Endothelial cell (in vitro differentiated cells): ENCODE results near the gene CFL1. TPM values are rescaled to one million over a fixed set of nuclear protein-coding genes. Genes with fewer than 3 reads are reported as not detected.

Source experiments
- DNase-seq: peaks from one replicate; pipeline ENCODE4 v3.0.0; 2021; ENCODE audit warnings: low spot score
- H3K27ac Mint-ChIP-seq: one replicate; pipeline ENCODE4 v1.8.0; 2021; ENCODE audit warnings: mixed read lengths, inconsistent platforms; ENCODE audit not compliant: unreplicated experiment
- H3K27me3 Mint-ChIP-seq: one replicate; pipeline ENCODE4 v1.8.0; 2021; ENCODE audit warnings: mild to moderate bottlenecking, moderate library complexity, mixed read lengths, inconsistent platforms; ENCODE audit not compliant: unreplicated experiment
- H3K36me3 Mint-ChIP-seq: one replicate; pipeline ENCODE4 v1.8.0; 2021; ENCODE audit warnings: mild to moderate bottlenecking, low read depth, mixed read lengths, inconsistent platforms; ENCODE audit not compliant: unreplicated experiment
- H3K4me1 Mint-ChIP-seq: one replicate; pipeline ENCODE4 v1.8.0; 2021; ENCODE audit warnings: mild to moderate bottlenecking, mixed read lengths, inconsistent platforms; ENCODE audit not compliant: unreplicated experiment
- H3K4me3 Mint-ChIP-seq: one replicate; pipeline ENCODE4 v1.8.0; 2021; ENCODE audit warnings: mild to moderate bottlenecking, mixed read lengths, inconsistent platforms; ENCODE audit not compliant: unreplicated experiment
- H3K9me3 Mint-ChIP-seq: one replicate; pipeline ENCODE4 v1.8.0; 2021; ENCODE audit warnings: mixed read lengths, inconsistent platforms; ENCODE audit not compliant: unreplicated experiment
- total RNA-seq: library from RNA; stranded (reverse); fragmentation: NEBNext Ultra II Directional; extraction: Animal tissue kit (Norgen Biotek cat#: 25700); gene quantifications from one replicate; pipeline ENCODE4 v1.2.1, GENCODE V29; 2021; ENCODE audit not compliant: unreplicated experiment
- TF ChIP-seq, protein P1 (sequence below): fragments of 200-600 bp; sonication (generic); IDR thresholded peaks from one replicate; pipeline ENCODE4 v1.5.0; 2021; ENCODE audit warnings: antibody characterized with exemption; ENCODE audit not compliant: unreplicated experiment

Gene CFL1
- total RNA-seq, 1 donor from 2014 or later, result 1,740 TPM

DNA sequence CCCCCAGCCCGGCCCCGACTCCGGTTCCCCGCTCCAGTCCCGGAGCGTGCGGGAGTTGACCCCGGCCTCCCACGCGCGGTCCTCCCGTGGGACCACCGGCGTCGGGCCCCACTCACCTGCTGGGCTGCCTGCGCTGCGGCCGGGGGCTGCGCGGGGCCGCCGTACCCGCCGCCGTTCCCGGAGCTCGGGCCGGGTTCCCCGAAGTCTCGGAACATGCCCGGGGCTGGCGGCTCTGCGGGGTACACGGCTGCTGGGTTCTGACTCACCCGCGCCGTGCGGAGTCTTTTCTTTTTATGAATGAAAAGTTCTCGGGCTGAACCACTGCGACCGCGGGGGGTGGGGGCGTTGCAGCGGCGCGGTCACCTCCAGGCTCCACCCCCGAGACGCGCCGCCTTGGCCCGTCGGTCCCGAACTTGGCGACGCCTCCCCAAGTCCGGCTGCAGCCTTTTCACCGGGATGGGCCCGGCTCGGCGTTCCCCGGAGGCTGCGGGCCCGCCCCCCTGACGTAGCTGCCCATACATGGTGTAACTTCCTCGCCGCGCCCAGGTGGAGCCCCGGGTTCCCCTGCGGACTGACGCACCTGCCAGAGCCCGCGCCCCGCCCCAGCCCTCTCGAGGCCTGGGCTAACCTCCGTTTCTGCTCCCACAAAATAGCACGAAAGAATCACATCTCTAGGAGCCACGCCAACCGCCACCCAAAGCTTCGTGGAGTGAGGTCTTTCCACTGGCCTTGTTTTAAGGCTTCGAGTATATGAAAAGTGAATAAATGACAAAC is 42.3 kb upstream of the CFL1 start, which contains the start of gene FOSL1:
FOSL1 (minus strand) TSS at position 264 of the 774 bp plus-strand sequence; CDS start at position 215, 49 bp downstream.
- Mint-ChIP-seq H3K27me3 (peaks cover 18% of the 10 kb centered on the region), H3K36me3 (no peaks in the 10 kb centered on the region), H3K27ac (no peak within 1 kb of the TSS), H3K4me1 (peaks cover 3% of the 10 kb centered on the region), H3K9me3 (no peaks in the 10 kb centered on the region), H3K4me3 (peak within 1 kb of the TSS; percentile 42)
- peak; percentile 46 for DNase-seq
- TF ChIP-seq, protein P1, sequence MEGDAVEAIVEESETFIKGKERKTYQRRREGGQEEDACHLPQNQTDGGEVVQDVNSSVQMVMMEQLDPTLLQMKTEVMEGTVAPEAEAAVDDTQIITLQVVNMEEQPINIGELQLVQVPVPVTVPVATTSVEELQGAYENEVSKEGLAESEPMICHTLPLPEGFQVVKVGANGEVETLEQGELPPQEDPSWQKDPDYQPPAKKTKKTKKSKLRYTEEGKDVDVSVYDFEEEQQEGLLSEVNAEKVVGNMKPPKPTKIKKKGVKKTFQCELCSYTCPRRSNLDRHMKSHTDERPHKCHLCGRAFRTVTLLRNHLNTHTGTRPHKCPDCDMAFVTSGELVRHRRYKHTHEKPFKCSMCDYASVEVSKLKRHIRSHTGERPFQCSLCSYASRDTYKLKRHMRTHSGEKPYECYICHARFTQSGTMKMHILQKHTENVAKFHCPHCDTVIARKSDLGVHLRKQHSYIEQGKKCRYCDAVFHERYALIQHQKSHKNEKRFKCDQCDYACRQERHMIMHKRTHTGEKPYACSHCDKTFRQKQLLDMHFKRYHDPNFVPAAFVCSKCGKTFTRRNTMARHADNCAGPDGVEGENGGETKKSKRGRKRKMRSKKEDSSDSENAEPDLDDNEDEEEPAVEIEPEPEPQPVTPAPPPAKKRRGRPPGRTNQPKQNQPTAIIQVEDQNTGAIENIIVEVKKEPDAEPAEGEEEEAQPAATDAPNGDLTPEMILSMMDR, result no peak

DNA sequence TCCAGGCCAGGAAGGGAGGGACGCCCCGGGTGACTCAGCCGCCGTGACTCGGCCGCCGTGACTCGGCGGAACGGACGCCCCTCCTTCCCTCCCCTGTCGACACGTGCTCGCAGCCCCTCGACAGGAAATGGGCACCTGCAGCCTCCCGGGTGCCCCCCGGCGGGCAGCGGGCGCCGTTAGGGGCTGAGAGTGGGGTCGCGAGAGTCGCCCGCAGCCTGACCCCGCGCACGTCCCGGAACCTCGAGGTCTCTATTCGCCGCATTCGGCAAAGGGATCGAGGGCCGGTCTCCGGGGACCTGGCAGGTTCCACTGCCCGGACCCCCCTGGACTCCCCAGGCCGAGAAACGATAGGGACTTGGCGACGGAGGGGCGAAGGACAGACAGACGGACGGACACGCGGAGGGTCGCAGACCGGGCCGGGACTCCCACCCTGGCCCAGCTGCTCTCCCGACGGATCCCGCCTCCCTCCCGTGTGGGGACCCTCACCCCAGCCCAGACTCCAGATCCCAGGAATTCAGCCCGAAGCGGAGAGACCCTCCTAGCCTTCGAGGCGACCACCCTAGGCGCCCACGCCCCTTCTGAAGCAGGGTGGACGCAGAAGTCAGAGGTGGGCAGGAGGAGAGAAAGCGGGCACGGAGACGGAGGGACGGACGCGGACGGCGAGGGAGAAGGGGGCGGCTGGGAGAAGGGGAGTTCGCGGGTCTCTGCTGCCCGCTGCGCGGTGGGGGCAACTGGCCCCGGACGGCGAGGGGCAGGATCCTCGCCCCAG is 41.6 kb upstream of the CFL1 start:
- Mint-ChIP-seq H3K4me1 (peaks cover 3% of the 10 kb centered on the region), H3K9me3 (no peaks in the 10 kb centered on the region), H3K4me3 (peak overlapping the region; percentile 42), H3K27me3 (peaks cover 20% of the 10 kb centered on the region), H3K27ac (no peak overlapping the region), H3K36me3 (no peaks in the 10 kb centered on the region)
- TF ChIP-seq, protein P1, result no peak
- peak; percentile 49 for DNase-seq

GRCh38 chr11:65898656-65899355 is 40.8 kb upstream of the CFL1 start:
- TF ChIP-seq, protein P1, result no peak
- no peak for DNase-seq
- Mint-ChIP-seq H3K36me3 (no peaks in the 10 kb centered on the region), H3K9me3 (no peaks in the 10 kb centered on the region), H3K27me3 (peaks cover 23% of the 10 kb centered on the region), H3K4me1 (peaks cover 9% of the 10 kb centered on the region), H3K27ac (peak overlapping the region; percentile 64), H3K4me3 (peak overlapping the region; percentile 88)

DNA sequence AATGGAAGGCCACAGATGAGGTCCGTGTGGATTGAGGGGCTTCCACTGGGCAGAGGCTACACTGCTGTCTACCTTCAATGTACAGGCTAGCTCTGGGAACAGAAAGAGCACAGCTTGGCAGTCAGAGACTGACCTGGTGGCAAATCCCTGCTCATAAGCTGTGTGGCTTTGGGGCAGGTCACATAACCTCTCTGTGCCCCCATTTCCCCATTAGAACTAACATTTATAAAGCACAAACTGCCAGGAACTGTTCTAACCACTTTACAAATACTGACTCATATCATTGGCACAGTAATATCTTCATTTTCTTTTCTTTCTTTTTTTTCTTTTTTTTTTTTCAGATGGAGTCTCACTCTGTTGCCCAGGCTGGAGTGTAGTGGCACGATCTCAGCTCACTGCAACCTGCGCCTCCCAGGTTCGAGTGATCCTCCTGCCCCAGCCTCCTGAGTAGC is 39.1 kb upstream of the CFL1 start:
- H3K9me3 Mint-ChIP-seq, result no peaks in the 10 kb centered on the region
- no peaks in the 10 kb centered on the region for H3K36me3 Mint-ChIP-seq
- peaks cover 27% of the 10 kb centered on the region for H3K27me3 Mint-ChIP-seq
- TF ChIP-seq, protein P1, result no peak
- no peak overlapping the region for H3K4me3 Mint-ChIP-seq
- no peak overlapping the region for H3K27ac Mint-ChIP-seq
- H3K4me1 Mint-ChIP-seq, result peaks cover 23% of the 10 kb centered on the region
- no peak for DNase-seq
